ENCODE data around the gene IRAK4. TPM values are rescaled to one million over a fixed set of nuclear protein-coding genes. Genes with fewer than 3 reads are reported as not detected.
A peak's percentile ranks its signal among the peaks of the same experiment; 100 is the strongest.
"Not testable (repeated sequence)": the region's sequence is repeated elsewhere in the genome, so short reads cannot be mapped to it uniquely, and the experiment has no call there.

IRAK4 gene
- total and polyA plus RNA-seq, 2 experiments from 2014 or later, result 5.1 to 15.9 TPM

DNA sequence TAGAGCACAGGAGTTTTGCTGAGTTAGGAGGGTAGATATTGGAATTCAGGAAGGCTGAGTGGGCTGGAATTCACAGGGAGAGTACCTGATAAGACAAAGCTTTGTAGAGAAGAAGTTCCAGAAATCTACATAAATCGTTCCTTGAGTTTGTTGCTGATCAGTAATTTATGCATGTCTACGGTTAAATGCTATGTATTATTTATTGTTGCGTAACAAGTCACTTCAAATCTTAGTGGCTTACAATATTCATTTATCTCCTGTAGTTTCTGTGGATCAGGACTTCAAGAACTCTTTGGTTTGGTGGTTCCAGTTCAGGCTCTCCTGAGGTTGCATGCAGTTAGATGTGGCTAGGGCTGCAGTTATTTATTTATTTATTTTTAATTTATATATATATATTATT lies 7.9 kb upstream of the IRAK4 start:
- no peak overlapping the region for H3K4me2 ChIP-seq
- no peak for DNase-seq (ENCODE audit: low spot score)
- H3K79me2 ChIP-seq, result peaks cover 4% of the 10 kb centered on the region
- 90% methylated on average over 3 of the region's 3 CpGs for WGBS (ENCODE audit: low lambda C conversion rate, missing lambda C conversion rate)
- H3K27me3 ChIP-seq, result no peaks in the 10 kb centered on the region
- H3K27ac ChIP-seq, result no peak overlapping the region
- H2AFZ ChIP-seq, result no peak overlapping the region
- H4K20me1 ChIP-seq (ENCODE audit: insufficient read depth, poor library complexity, severe bottlenecking), result no peaks in the 10 kb centered on the region
- H3K36me3 ChIP-seq (replicated peaks; ENCODE audit: insufficient read depth, low read depth), result no peaks in the 10 kb centered on the region
- H3K4me3 ChIP-seq, result no peak overlapping the region
- H3K9me2 ChIP-seq (replicated peaks; ENCODE audit: insufficient read depth), result no peaks in the 10 kb centered on the region
- no peaks in the 10 kb centered on the region for H3K9me3 ChIP-seq (ENCODE audit: low read depth)
- TF ChIP-seq EZH2phosphoT487 (IDR thresholded peaks at IDR 0.05; ENCODE audit: low read depth, severe bottlenecking, unreplicated experiment), result no peak
- TF ChIP-seq EZH2 (IDR thresholded peaks at IDR 0.05; ENCODE audit: borderline replicate concordance), result no peak
- no peak for TF ChIP-seq CTCF (IDR thresholded peaks at IDR 0.05; ENCODE audit: poor library complexity)
- no peaks in the 10 kb centered on the region for H3K4me1 ChIP-seq (ENCODE audit: insufficient read depth)

DNA sequence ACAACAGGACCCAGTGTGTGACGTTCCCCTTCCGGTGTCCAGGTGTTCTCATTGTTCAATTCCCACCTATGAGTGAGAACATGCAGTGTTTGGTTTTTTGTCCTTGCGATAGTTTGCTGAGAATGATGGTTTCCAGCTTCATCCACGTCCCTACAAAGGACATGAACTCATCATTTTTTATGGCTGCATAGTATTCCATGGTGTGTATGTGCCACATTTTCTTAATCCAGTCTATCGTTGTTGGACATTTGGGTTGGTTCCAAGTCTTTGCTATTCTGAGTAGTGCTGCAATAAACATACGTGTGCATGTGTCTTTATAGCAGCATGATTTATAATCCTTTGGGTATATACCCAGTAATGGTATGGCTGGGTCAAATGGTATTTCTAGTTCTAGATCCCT lies 7.4 kb upstream of the IRAK4 start:
- not testable (repeated sequence) for H3K4me3 ChIP-seq; H3K9me2 ChIP-seq (replicated peaks; ENCODE audit: insufficient read depth); H3K27ac ChIP-seq; H4K20me1 ChIP-seq (ENCODE audit: insufficient read depth, poor library complexity, severe bottlenecking); H2AFZ ChIP-seq; H3K4me2 ChIP-seq; H3K9me3 ChIP-seq (ENCODE audit: low read depth); H3K36me3 ChIP-seq (replicated peaks; ENCODE audit: insufficient read depth, low read depth); DNase-seq (ENCODE audit: low spot score); H3K27me3 ChIP-seq; H3K4me1 ChIP-seq (ENCODE audit: insufficient read depth); H3K79me2 ChIP-seq
- 95% methylated on average over 6 of the region's 6 CpGs for WGBS (ENCODE audit: low lambda C conversion rate, missing lambda C conversion rate)

- 93% methylated on average over 3 of the region's 3 CpGs for WGBS (ENCODE audit: low lambda C conversion rate, missing lambda C conversion rate)
- no peak overlapping the region for H3K4me3 ChIP-seq
- H3K9me3 ChIP-seq (ENCODE audit: low read depth), result no peaks in the 10 kb centered on the region
- no peak for DNase-seq (ENCODE audit: low spot score)
- no peak overlapping the region for H3K27ac ChIP-seq
- no peak overlapping the region for H2AFZ ChIP-seq
- H3K79me2 ChIP-seq, result peaks cover 22% of the 10 kb centered on the region
- H3K9me2 ChIP-seq (replicated peaks; ENCODE audit: insufficient read depth), result no peaks in the 10 kb centered on the region
- no peaks in the 10 kb centered on the region for H3K27me3 ChIP-seq
- peaks cover 6% of the 10 kb centered on the region for H3K4me1 ChIP-seq (ENCODE audit: insufficient read depth)
- no peak for TF ChIP-seq CTCF (IDR thresholded peaks at IDR 0.05; ENCODE audit: poor library complexity)
- TF ChIP-seq EZH2 (IDR thresholded peaks at IDR 0.05; ENCODE audit: borderline replicate concordance), result no peak
- TF ChIP-seq EZH2phosphoT487 (IDR thresholded peaks at IDR 0.05; ENCODE audit: low read depth, severe bottlenecking, unreplicated experiment), result no peak
- H3K4me2 ChIP-seq, result no peak overlapping the region
- H4K20me1 ChIP-seq (ENCODE audit: insufficient read depth, poor library complexity, severe bottlenecking), result no peaks in the 10 kb centered on the region
- H3K36me3 ChIP-seq (replicated peaks; ENCODE audit: insufficient read depth, low read depth), result no peaks in the 10 kb centered on the region
Observed at GRCh38 chr12:43754015-43754414, 4.7 kb upstream of the IRAK4 start.

DNA sequence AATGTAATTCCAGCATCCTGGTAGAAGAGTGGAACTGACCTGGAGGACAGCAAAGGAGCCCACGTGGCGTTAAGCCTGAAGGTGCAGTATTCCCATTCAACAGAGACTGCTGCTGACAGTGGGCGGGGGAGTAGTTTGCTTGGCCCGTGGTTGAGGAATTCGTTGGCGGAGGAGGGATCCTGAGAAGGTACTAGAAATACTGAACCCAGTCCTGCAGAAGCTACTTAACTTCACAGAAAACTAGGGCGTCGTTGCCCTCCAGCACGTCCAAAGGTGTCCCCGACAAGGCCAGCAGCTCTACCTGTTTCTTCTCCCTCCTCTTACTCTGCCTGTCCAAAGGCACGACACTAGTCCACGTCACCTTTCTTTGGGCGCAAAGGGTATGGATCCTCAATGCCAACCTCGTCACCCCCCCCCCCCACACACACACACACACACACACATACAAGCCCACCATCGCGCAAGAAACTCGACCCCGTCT lies 464 bp upstream of the IRAK4 start:
- Histone ChIP-seq H3K4me2 (peak overlapping the region; percentile 85), H3K27me3 (no peaks in the 10 kb centered on the region), H3K9me2 (replicated peaks; ENCODE audit: insufficient read depth) (no peaks in the 10 kb centered on the region), H2AFZ (peak overlapping the region; percentile 87), H3K4me3 (peak overlapping the region; percentile 35), H3K79me2 (peaks cover 35% of the 10 kb centered on the region), H3K36me3 (replicated peaks; ENCODE audit: insufficient read depth, low read depth) (no peaks in the 10 kb centered on the region), H3K27ac (peak overlapping the region; percentile 48), H3K9me3 (ENCODE audit: low read depth) (no peaks in the 10 kb centered on the region), H4K20me1 (ENCODE audit: insufficient read depth, poor library complexity, severe bottlenecking) (no peaks in the 10 kb centered on the region), H3K4me1 (ENCODE audit: insufficient read depth) (peaks cover 17% of the 10 kb centered on the region)
- DNase-seq (ENCODE audit: low spot score), result peak; percentile 54
- TF ChIP-seq EZH2phosphoT487 (IDR thresholded peaks at IDR 0.05; ENCODE audit: low read depth, severe bottlenecking, unreplicated experiment), result no peak
- TF ChIP-seq CTCF (IDR thresholded peaks at IDR 0.05; ENCODE audit: poor library complexity), result no peak
- TF ChIP-seq EZH2 (IDR thresholded peaks at IDR 0.05; ENCODE audit: borderline replicate concordance), result no peak
- 10% methylated on average over 18 of the region's 18 CpGs for WGBS (ENCODE audit: low lambda C conversion rate, missing lambda C conversion rate)

Data from hepatocyte (in vitro differentiated cells).